Measurements from ENCODE around the gene BROX. TPM values are rescaled to one million over a fixed set of nuclear protein-coding genes. Genes with fewer than 3 reads are reported as not detected.
"Not testable (repeated sequence)": the region's sequence is repeated elsewhere in the genome, so short reads cannot be mapped to it uniquely, and the experiment has no call there.

BROX gene
- total RNA-seq (2014; rRNA removed; shearing (Covaris generic); ENCODE audit: low replicate concordance), result 56.0 and 102 TPM in 2 replicates

GRCh38 chr1:222712253-222713090 lies at the start of gene BROX, which contains the start of gene AIDA:
BROX (plus strand) TSS chr1:222712564; CDS start chr1:222715700, 3,136 bp downstream.
AIDA (minus strand) TSS chr1:222712491; CDS start chr1:222712317, 174 bp downstream.
- Histone ChIP-seq H3K4me3 (peak within 1 kb of the TSS; percentile 83), H3K9me3 (no peaks in the 10 kb centered on the region), H3K27me3 (no peaks in the 10 kb centered on the region), H3K36me3 (peaks cover 50% of the 10 kb centered on the region)
- DNase-seq, result peak; percentile 95

GRCh38 chr1:222663431-222663934 lies 48.9 kb upstream of the BROX start:
- no peaks in the 10 kb centered on the region for H3K9me3 ChIP-seq
- H3K4me3 ChIP-seq, result no peak overlapping the region
- H3K27me3 ChIP-seq, result no peaks in the 10 kb centered on the region
- no peak for DNase-seq
- peaks cover 90% of the 10 kb centered on the region for H3K36me3 ChIP-seq

- DNase-seq, result no peak
- Histone ChIP-seq H3K9me3 (no peaks in the 10 kb centered on the region), H3K36me3 (peaks cover 77% of the 10 kb centered on the region), H3K4me3 (no peak overlapping the region), H3K27me3 (no peaks in the 10 kb centered on the region)
Observed at GRCh38 chr1:222665964-222666363, 46.4 kb upstream of the BROX start.

- peaks cover 62% of the 10 kb centered on the region for H3K36me3 ChIP-seq
- H3K9me3 ChIP-seq, H3K27me3 ChIP-seq: not testable (repeated sequence)
Observed at GRCh38 chr1:222668184-222668583, 44.2 kb upstream of the BROX start.

GRCh38 chr1:222669107-222669506 lies 43.3 kb upstream of the BROX start:
- not testable (repeated sequence) for H3K9me3 ChIP-seq, H3K27me3 ChIP-seq, DNase-seq, H3K4me3 ChIP-seq
- H3K36me3 ChIP-seq, result peaks cover 55% of the 10 kb centered on the region

More at GRCh38 chr1:222668184-222668583, 44.2 kb upstream of the BROX start:
- H3K4me3 ChIP-seq, DNase-seq: not testable (repeated sequence)

- H3K27me3 ChIP-seq, result no peaks in the 10 kb centered on the region
- peaks cover 56% of the 10 kb centered on the region for H3K36me3 ChIP-seq
- H3K9me3 ChIP-seq, result no peaks in the 10 kb centered on the region
- DNase-seq, result no peak
- no peak overlapping the region for H3K4me3 ChIP-seq
Observed at GRCh38 chr1:222670110-222670509, 42.3 kb upstream of the BROX start.

- DNase-seq, result no peak
- Histone ChIP-seq H3K4me3 (no peak overlapping the region), H3K36me3 (peaks cover 17% of the 10 kb centered on the region), H3K9me3 (no peaks in the 10 kb centered on the region), H3K27me3 (no peaks in the 10 kb centered on the region)
Observed at GRCh38 chr1:222680080-222680479, 32.3 kb upstream of the BROX start.

- Histone ChIP-seq H3K27me3 (no peaks in the 10 kb centered on the region), H3K9me3 (no peaks in the 10 kb centered on the region), H3K36me3 (peaks cover 41% of the 10 kb centered on the region), H3K4me3 (no peak overlapping the region)
- DNase-seq, result no peak
Observed at GRCh38 chr1:222691016-222691415, 21.3 kb upstream of the BROX start.

- H3K4me3 ChIP-seq, result no peak overlapping the region
- peaks cover 35% of the 10 kb centered on the region for H3K36me3 ChIP-seq
- no peak for DNase-seq
- no peaks in the 10 kb centered on the region for H3K9me3 ChIP-seq
- H3K27me3 ChIP-seq, result no peaks in the 10 kb centered on the region
Observed at GRCh38 chr1:222694927-222695326, 17.4 kb upstream of the BROX start.

GRCh38 chr1:222696741-222697140 lies 15.6 kb upstream of the BROX start:
- H3K4me3 ChIP-seq, result no peak overlapping the region
- DNase-seq, result no peak
- no peaks in the 10 kb centered on the region for H3K27me3 ChIP-seq
- peaks cover 40% of the 10 kb centered on the region for H3K36me3 ChIP-seq
- H3K9me3 ChIP-seq, result no peaks in the 10 kb centered on the region

GRCh38 chr1:222697203-222697602 lies 15.2 kb upstream of the BROX start:
- Histone ChIP-seq H3K9me3 (no peaks in the 10 kb centered on the region), H3K27me3 (no peaks in the 10 kb centered on the region), H3K36me3 (peaks cover 45% of the 10 kb centered on the region), H3K4me3 (no peak overlapping the region)
- DNase-seq, result no peak

GRCh38 chr1:222697826-222698225 lies 14.5 kb upstream of the BROX start:
- no peak for DNase-seq
- peaks cover 46% of the 10 kb centered on the region for H3K36me3 ChIP-seq
- H3K27me3 ChIP-seq, result no peaks in the 10 kb centered on the region
- no peaks in the 10 kb centered on the region for H3K9me3 ChIP-seq
- no peak overlapping the region for H3K4me3 ChIP-seq

- H3K9me3 ChIP-seq, result peaks cover 3% of the 10 kb centered on the region; the same call in 1 of the 2 replicates
- DNase-seq, result no peak
- H3K27me3 ChIP-seq, result no peaks in the 10 kb centered on the region
- no peak overlapping the region for H3K4me3 ChIP-seq
- peaks cover 63% of the 10 kb centered on the region for H3K36me3 ChIP-seq
Observed at GRCh38 chr1:222702210-222702609, 10.2 kb upstream of the BROX start.

- no peak for DNase-seq
- no peaks in the 10 kb centered on the region for H3K27me3 ChIP-seq
- H3K9me3 ChIP-seq, result peaks cover 3% of the 10 kb centered on the region; the same call in 1 of the 2 replicates
- no peak overlapping the region for H3K4me3 ChIP-seq
- peaks cover 72% of the 10 kb centered on the region for H3K36me3 ChIP-seq
Observed at GRCh38 chr1:222704260-222704659, 8.1 kb upstream of the BROX start.

- H3K4me3 ChIP-seq, result no peak overlapping the region
- H3K27me3 ChIP-seq, result no peaks in the 10 kb centered on the region
- H3K9me3 ChIP-seq, result peaks cover 3% of the 10 kb centered on the region; the same call in 1 of the 2 replicates
- peaks cover 65% of the 10 kb centered on the region for H3K36me3 ChIP-seq
- no peak for DNase-seq
Observed at GRCh38 chr1:222706815-222707214, 5.5 kb upstream of the BROX start.

- no peaks in the 10 kb centered on the region for H3K27me3 ChIP-seq
- DNase-seq, result no peak
- H3K4me3 ChIP-seq, result no peak overlapping the region; the same call in 1 of the 2 replicates
- H3K9me3 ChIP-seq, result peaks cover 3% of the 10 kb centered on the region; the same call in 1 of the 2 replicates
- peaks cover 40% of the 10 kb centered on the region for H3K36me3 ChIP-seq
Observed at GRCh38 chr1:222709700-222710153, 2.6 kb upstream of the BROX start.

Data from MG63 (cell line).